H1 (cell line): ENCODE measurements around the gene NAA38.

Experiments used
- CHD2 ChIP-seq: IDR thresholded peaks from 2 replicates; pipeline ENCODE4 v1.6.1; 2012; ENCODE audit warnings: low read length, improper control_type of control experiment
- CTBP2 ChIP-seq: IDR thresholded peaks from 2 replicates; pipeline ENCODE4 v1.7.0; 2011; ENCODE audit warnings: borderline replicate concordance, mild to moderate bottlenecking, moderate library complexity, mixed read lengths, low read length; ENCODE audit not compliant: insufficient read depth, insufficient read length
- EZH2 ChIP-seq: fragments of 200-600 bp; sonication (generic); IDR thresholded peaks from 2 replicates; pipeline ENCODE4 v1.7.1; 2012; ENCODE audit warnings: low read depth, mild to moderate bottlenecking, moderate library complexity, low read length, inconsistent platforms; ENCODE audit not compliant: severe bottlenecking
- POLR2A ChIP-seq, 2 experiments: IDR thresholded peaks; 1 replicate in 1 of 2; 2 replicates in 1 of 2; pipeline ENCODE4 v1.6.1; 2011; ENCODE audit warnings: low read depth in 2 of 2, low read length in 2 of 2, mild to moderate bottlenecking in 2 of 2; ENCODE audit errors: control extremely low read depth in 1 of 2
- POLR2AphosphoS5 ChIP-seq: IDR thresholded peaks from 2 replicates; pipeline ENCODE4 v1.6.1; 2011; ENCODE audit warnings: low read depth, low read length
- RAD21 ChIP-seq, 2 experiments: IDR thresholded peaks in 1 of 2; conservative IDR thresholded peaks in 1 of 2; 2 replicates each; pipeline ENCODE4 v1.6.1; 2011; ENCODE audit warnings: low read depth in 2 of 2, low read length in 2 of 2, improper control_type of control experiment in 1 of 2, inconsistent platforms in 1 of 2, mild to moderate bottlenecking in 1 of 2, moderate library complexity in 1 of 2
- SAP30 ChIP-seq: fragments of 300-600 bp; sonication (generic); IDR thresholded peaks from 2 replicates; pipeline ENCODE4 v1.7.1; 2012; ENCODE audit warnings: low read length, moderate library complexity, mild to moderate bottlenecking, inconsistent platforms; ENCODE audit not compliant: insufficient read depth, insufficient replicate concordance
- SP1 ChIP-seq: IDR thresholded peaks from 2 replicates; pipeline ENCODE4 v1.6.1; 2011; ENCODE audit warnings: low read depth, low read length
- YY1 ChIP-seq: IDR thresholded peaks from 2 replicates; pipeline ENCODE4 v1.6.1; 2011; ENCODE audit warnings: low read depth, mild to moderate bottlenecking, low read length
- TF ChIP-seq, protein P1 (sequence below), 3 experiments: IDR thresholded peaks; 1 replicate in 2 of 3; 2 replicates in 1 of 3; pipeline versions ENCODE4 v1.5.1 to v1.6.1; 2011; ENCODE audit warnings: low read length in 3 of 3, mild to moderate bottlenecking in 3 of 3, inconsistent platforms in 2 of 3, low read depth in 1 of 3, moderate library complexity in 1 of 3; ENCODE audit not compliant: insufficient read depth in 1 of 3; ENCODE audit errors: control extremely low read depth in 1 of 3
- TF ChIP-seq, protein P2 (sequence below): IDR thresholded peaks from 2 replicates; pipeline ENCODE4 v1.6.1; 2011; ENCODE audit warnings: low read depth, mild to moderate bottlenecking, low read length; ENCODE audit not compliant: insufficient read depth

DNA sequence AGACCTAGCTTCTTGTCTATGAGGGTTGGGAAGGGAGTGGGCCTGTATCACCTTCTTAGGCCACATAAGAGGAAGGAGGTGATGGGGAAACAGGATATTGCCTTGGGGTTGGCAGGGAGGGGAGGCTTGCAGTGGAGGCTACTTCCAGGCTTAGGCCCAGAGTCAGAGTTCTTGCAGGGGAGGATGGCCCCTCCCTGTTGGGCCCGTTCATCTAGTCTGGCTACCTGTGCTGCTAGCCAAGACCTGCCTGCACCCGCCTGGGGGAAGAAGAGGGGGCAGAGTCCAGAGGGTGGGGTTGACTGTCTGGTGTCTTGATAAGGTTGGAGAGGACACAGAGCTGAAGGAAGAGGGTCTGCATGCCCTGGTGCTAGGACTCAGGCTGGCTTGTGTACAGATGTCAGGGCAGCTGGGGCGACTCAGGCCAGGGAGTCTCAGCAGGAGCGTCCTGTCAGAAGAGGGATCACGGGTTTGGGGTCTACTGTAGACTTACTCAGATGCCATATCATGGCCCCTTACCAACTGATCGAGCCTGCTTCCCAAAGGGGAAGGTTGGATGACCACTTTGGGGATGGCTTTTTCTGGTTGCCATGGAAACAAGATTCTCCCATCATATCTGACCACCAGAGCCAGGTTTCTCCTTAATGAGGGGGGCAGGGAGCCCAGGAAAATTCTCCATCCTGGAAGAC, 18.0 kb downstream of the NAA38 start:
- TF ChIP-seq, protein P1, sequence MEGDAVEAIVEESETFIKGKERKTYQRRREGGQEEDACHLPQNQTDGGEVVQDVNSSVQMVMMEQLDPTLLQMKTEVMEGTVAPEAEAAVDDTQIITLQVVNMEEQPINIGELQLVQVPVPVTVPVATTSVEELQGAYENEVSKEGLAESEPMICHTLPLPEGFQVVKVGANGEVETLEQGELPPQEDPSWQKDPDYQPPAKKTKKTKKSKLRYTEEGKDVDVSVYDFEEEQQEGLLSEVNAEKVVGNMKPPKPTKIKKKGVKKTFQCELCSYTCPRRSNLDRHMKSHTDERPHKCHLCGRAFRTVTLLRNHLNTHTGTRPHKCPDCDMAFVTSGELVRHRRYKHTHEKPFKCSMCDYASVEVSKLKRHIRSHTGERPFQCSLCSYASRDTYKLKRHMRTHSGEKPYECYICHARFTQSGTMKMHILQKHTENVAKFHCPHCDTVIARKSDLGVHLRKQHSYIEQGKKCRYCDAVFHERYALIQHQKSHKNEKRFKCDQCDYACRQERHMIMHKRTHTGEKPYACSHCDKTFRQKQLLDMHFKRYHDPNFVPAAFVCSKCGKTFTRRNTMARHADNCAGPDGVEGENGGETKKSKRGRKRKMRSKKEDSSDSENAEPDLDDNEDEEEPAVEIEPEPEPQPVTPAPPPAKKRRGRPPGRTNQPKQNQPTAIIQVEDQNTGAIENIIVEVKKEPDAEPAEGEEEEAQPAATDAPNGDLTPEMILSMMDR (IDR thresholded peaks at IDR 0.05; ENCODE audit: control extremely low read depth in 1 of 3, insufficient read depth in 1 of 3, low read depth in 1 of 3, low read length in 3 of 3): no peak
- no peak for TF ChIP-seq POLR2AphosphoS5
- TF ChIP-seq RAD21 (IDR thresholded peaks at IDR 0.05 in 1 of 2, conservative IDR thresholded peaks at IDR 0.05 in 1 of 2; ENCODE audit: low read depth in 2 of 2, low read length in 2 of 2): no peak
- no peak for TF ChIP-seq SAP30
- TF ChIP-seq CHD2: no peak
- TF ChIP-seq CTBP2: no peak
- TF ChIP-seq, protein P2, sequence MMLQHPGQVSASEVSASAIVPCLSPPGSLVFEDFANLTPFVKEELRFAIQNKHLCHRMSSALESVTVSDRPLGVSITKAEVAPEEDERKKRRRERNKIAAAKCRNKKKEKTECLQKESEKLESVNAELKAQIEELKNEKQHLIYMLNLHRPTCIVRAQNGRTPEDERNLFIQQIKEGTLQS: no peak
- TF ChIP-seq SP1: no peak
- no peak for TF ChIP-seq POLR2A (IDR thresholded peaks at IDR 0.05; ENCODE audit: control extremely low read depth in 1 of 2, low read depth in 2 of 2, low read length in 2 of 2)
- TF ChIP-seq EZH2: no peak
- TF ChIP-seq YY1: no peak
